Osteocyte (in vitro differentiated cells): ENCODE data around the gene TTC28. TPM values are rescaled to one million over a fixed set of nuclear protein-coding genes. Genes with fewer than 3 reads are reported as not detected.

Source experiments
- DNase-seq: peaks from one replicate; pipeline ENCODE4 v3.0.0; 2021; ENCODE audit warnings: mixed read lengths; ENCODE audit not compliant: unreplicated experiment; ENCODE audit errors: extremely low spot score
- H3K27ac Mint-ChIP-seq: one replicate; pipeline ENCODE4 v1.8.0; 2021; ENCODE audit warnings: mild to moderate bottlenecking, mixed read lengths; ENCODE audit not compliant: unreplicated experiment
- H3K27me3 Mint-ChIP-seq: one replicate; pipeline ENCODE4 v1.8.0; 2021; ENCODE audit warnings: mixed read lengths; ENCODE audit not compliant: unreplicated experiment
- H3K36me3 Mint-ChIP-seq: one replicate; pipeline ENCODE4 v1.8.0; 2021; ENCODE audit warnings: mixed read lengths; ENCODE audit not compliant: unreplicated experiment
- H3K4me1 Mint-ChIP-seq: one replicate; pipeline ENCODE4 v1.8.0; 2021; ENCODE audit warnings: mixed read lengths; ENCODE audit not compliant: unreplicated experiment
- H3K4me3 Mint-ChIP-seq: one replicate; pipeline ENCODE4 v1.8.0; 2021; ENCODE audit warnings: mild to moderate bottlenecking, moderate library complexity, mixed read lengths; ENCODE audit not compliant: unreplicated experiment
- H3K9me3 Mint-ChIP-seq: one replicate; pipeline ENCODE4 v1.8.0; 2021; ENCODE audit warnings: mixed read lengths; ENCODE audit not compliant: unreplicated experiment
- total RNA-seq: library from RNA; stranded (reverse); gene quantifications from 2 replicates; pipeline ENCODE4 v1.2.1, GENCODE V29; 2021
- TF ChIP-seq, protein P1 (sequence below): fragments of 200-600 bp; sonication (generic); IDR thresholded peaks from 2 replicates; pipeline ENCODE4 v1.5.0; 2021; ENCODE audit warnings: antibody characterized with exemption, mild to moderate bottlenecking, moderate library complexity

TTC28 gene
- total RNA-seq, 1 donor from 2014 or later = 70.3 TPM

DNA sequence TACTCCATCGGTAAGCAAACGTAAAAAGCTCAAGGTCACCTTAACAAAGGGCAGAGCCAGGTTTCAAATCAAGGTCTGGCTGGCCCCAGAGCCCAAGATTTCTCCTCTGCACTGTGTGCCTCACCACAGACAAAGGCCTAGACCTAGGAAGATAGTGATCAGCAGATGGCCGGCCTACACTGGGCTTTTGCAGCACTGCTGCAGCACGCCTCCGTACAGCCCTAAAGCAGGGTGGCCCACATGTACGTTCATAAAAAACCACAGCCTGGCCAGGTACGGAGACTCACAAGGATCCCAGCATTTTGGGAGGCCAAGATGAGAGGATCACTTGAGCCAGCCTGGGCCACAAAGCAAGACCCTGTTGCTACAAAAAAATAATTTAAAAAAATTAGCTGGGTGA is 654.3 kb downstream of the TTC28 start:
- H3K4me3 Mint-ChIP-seq = no peak overlapping the region
- TF ChIP-seq, protein P1, sequence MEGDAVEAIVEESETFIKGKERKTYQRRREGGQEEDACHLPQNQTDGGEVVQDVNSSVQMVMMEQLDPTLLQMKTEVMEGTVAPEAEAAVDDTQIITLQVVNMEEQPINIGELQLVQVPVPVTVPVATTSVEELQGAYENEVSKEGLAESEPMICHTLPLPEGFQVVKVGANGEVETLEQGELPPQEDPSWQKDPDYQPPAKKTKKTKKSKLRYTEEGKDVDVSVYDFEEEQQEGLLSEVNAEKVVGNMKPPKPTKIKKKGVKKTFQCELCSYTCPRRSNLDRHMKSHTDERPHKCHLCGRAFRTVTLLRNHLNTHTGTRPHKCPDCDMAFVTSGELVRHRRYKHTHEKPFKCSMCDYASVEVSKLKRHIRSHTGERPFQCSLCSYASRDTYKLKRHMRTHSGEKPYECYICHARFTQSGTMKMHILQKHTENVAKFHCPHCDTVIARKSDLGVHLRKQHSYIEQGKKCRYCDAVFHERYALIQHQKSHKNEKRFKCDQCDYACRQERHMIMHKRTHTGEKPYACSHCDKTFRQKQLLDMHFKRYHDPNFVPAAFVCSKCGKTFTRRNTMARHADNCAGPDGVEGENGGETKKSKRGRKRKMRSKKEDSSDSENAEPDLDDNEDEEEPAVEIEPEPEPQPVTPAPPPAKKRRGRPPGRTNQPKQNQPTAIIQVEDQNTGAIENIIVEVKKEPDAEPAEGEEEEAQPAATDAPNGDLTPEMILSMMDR = no peak
- H3K27ac Mint-ChIP-seq = no peak overlapping the region
- peaks cover 24% of the 10 kb centered on the region for H3K4me1 Mint-ChIP-seq
- peaks cover 8% of the 10 kb centered on the region for H3K36me3 Mint-ChIP-seq
- H3K27me3 Mint-ChIP-seq = no peaks in the 10 kb centered on the region
- peak; percentile 53 for DNase-seq
- H3K9me3 Mint-ChIP-seq = no peaks in the 10 kb centered on the region

DNA sequence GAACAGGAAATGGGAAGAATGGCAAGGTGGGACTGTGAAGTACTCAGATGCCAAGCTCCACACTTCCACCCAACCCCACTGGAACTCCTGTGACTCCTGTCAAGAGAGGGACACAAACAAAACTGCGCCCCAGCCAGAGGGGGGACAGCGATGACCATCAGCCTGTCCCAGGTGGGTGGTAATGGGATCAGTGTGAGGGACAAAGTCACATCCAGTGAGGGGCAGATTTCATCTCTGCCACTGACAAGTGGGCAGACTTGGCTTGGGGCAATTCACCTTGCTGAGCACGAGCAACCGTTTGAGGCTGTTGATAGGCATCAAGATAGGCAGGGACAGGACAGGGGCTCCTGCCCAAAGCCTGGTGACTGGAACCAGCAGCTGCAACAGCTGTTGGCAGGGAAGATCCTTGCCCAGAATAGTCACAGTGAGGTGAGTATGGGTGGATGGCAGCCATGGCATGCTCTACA is 655.2 kb downstream of the TTC28 start:
- Mint-ChIP-seq H3K4me3 (no peak overlapping the region), H3K27ac (no peak overlapping the region), H3K4me1 (peaks cover 26% of the 10 kb centered on the region), H3K9me3 (no peaks in the 10 kb centered on the region), H3K36me3 (peaks cover 8% of the 10 kb centered on the region), H3K27me3 (no peaks in the 10 kb centered on the region)
- TF ChIP-seq, protein P1 = no peak
- peak; percentile 60 for DNase-seq

DNA sequence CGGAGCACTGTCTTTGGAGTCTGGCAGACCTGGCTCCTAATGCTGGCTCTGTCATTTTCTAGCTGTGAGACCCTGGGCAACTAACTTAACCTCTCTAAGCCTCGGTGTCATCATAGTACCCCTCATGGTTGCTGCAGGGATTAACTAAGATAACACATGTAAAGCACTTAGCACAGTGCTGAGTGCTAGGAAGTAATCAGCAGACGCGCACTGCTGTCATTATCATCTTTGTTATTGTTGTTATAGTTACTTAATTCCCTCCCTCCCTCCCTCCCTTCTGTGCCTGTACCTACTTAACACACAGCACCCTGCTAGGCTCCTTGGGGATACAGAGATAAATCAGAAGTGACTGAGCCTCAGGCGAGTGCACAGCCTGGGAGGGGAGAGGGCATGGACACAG is 655.9 kb downstream of the TTC28 start:
- Mint-ChIP-seq H3K9me3 (no peaks in the 10 kb centered on the region), H3K4me1 (peaks cover 19% of the 10 kb centered on the region), H3K27ac (no peak overlapping the region), H3K36me3 (peaks cover 8% of the 10 kb centered on the region), H3K4me3 (no peak overlapping the region), H3K27me3 (no peaks in the 10 kb centered on the region)
- TF ChIP-seq, protein P1 = no peak
- peak; percentile 44 for DNase-seq

DNA sequence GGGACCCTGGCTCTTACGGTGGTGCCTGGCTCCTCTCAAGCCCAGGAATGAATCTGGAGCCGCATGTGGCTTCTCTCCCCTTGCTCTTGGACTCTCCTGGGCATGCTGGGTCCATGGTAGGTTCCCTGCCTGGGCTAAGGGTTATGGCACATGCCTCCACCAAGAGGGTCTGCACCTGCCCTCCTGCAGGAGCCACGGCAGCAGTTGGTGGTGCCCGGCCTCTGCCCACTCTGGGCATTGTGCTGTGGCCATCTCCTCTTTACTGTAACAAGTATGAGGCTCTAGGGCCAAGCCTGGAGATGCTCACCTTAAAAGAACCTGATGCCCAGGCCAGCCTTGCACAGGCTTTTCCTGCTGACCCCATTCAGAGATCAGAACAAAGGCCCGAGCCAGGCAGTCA is 656.6 kb downstream of the TTC28 start:
- Mint-ChIP-seq H3K4me3 (no peak overlapping the region), H3K36me3 (peaks cover 8% of the 10 kb centered on the region), H3K9me3 (no peaks in the 10 kb centered on the region), H3K27me3 (no peaks in the 10 kb centered on the region), H3K4me1 (peaks cover 17% of the 10 kb centered on the region), H3K27ac (no peak overlapping the region)
- TF ChIP-seq, protein P1 = no peak
- peak; percentile 78 for DNase-seq

DNA sequence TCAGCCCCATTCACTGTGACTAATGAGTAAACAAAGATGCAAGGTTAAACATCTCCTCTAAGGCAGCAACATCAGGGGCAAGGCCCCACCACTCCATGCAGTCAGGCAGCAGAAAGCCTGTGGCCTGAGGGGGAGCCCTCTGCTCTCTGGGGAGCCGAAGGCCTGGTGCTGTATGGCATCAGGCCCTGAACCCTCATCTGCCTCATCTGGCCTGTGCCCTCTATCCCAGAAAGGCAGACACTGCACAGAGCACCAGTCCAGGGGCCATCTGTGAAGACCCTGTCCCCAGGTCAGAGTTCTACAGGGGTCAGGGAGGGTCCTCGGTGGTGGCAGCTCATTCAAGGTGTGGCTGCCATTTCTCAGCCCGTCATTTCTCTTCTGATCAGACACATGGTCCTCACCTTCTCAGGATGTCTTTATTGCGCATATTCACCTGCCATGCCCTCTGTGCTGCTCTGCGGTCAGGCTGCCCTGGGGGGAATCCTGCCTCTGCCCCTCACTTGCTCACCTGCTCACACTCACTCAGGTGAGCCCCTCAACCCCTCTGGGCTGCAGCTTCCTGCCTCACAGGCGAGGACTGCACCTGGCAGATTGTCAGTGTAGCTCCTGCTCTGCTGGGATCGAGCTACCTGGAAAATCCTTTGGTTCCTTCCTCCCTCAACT is 657.5 kb downstream of the TTC28 start:
- Mint-ChIP-seq H3K9me3 (no peaks in the 10 kb centered on the region), H3K27ac (no peak overlapping the region), H3K4me1 (peaks cover 19% of the 10 kb centered on the region), H3K4me3 (no peak overlapping the region), H3K36me3 (peaks cover 8% of the 10 kb centered on the region), H3K27me3 (no peaks in the 10 kb centered on the region)
- DNase-seq = peak; percentile 76
- TF ChIP-seq, protein P1 = no peak
